CD4-positive, alpha-beta T cell treated with Interleukin-17A for 1 hour (primary cell): ENCODE data around the gene FAM83G.
"Not testable (repeated sequence)": the region's sequence is repeated elsewhere in the genome, so short reads cannot be mapped to it uniquely, and the experiment has no call there.

Experiments used
- DNase-seq: peaks from one replicate; pipeline ENCODE4 v3.0.0-alpha.2; 2020

The FAM83G gene

GRCh38 chr17:19023209-19023999, 18.8 kb upstream of the FAM83G start:
- DNase-seq: no peak

DNA sequence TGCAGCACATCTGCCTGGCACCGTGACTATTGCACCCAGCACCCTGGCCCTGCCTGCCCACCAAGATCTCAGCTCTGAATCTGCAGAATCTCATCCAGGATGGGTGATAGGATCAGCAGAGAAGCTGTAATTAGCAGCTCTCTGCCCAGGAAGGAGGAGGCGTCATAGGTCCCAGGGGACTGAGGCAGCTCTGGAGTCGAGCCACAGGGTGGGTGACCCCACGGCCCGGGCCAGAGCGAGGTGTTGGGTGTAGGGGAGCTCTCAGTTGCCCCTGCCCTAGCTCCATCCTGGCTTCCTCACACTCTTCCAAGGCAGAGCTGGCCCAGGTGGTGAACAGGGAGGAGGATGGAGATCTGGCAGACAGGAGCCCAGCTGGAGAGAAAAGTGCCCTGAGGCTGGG, 18.2 kb upstream of the FAM83G start:
- DNase-seq: no peak

GRCh38 chr17:19022128-19022527, 17.6 kb upstream of the FAM83G start:
- no peak for DNase-seq

GRCh38 chr17:19021622-19022083, 17.1 kb upstream of the FAM83G start:
- DNase-seq: peak; percentile 43

DNA sequence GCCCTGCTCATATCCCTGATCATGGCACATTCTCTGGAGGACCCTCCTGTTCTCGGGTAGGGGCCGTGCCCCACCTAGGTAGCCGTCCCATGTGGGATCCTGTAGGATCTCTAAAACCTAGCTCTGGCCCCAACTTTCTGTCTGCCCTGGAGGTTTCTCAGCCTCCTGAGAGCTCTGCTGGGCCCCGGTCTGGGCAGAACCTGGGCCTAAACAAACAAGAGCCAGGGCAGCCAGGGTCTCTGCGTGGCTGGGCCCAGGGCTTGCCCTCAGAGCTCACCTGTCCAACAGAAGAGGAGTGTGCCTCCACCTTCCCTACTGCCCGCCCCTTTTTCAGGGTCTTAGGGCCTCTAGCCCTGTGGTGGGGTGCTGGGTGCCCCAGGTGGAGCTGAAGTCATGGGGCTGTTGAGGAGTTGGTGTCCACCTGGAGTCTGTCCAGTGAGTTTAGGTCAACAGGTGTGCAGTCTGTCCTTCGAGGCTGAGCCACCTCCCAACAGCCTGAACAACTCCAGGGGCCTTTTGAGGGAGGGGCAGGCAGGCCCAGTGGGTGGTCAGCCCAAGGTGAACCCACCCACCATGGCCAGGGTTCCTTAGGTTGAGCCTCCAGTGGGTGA, 16.6 kb upstream of the FAM83G start:
- DNase-seq: not testable (repeated sequence)

DNA sequence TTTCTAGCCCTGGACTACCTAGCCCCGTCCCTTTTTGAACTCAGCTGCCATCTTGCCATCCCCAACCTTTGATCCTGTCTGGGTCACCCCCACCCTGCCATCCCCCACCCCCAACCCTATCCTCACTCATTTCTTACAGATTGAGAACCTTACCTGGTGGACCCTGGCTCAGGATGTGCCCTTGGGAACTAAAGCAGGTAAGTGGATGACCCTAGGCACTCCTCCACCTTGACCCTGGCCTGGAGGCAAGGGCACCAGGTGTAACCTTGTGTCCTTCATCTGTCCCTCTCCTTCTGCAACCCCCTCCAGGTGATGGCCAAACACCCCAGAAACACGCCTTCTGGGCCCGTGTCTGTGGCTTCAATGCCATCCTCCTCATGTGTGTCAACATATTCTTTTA, 15.5 kb upstream of the FAM83G start:
- DNase-seq: no peak

- no peak for DNase-seq
Observed at GRCh38 chr17:19019041-19019941, 14.7 kb upstream of the FAM83G start.

DNA sequence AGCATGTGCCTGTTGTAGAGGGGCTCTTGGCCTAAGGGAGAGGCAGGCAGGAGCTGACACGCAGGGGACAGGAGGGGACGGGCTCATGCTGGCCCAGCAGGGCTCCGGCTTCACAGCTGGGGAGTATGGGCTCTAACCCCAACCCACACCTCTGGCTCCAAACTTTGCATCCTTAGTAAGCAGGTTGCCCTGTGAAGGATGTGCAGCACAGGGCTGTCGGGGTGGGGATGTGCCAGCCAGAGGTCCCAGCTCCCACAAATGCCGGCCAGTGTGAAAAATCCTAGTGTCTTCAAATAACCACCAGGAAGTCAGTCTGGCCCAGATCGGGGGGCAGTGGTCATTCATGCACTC, 14.0 kb upstream of the FAM83G start:
- DNase-seq: no peak

DNA sequence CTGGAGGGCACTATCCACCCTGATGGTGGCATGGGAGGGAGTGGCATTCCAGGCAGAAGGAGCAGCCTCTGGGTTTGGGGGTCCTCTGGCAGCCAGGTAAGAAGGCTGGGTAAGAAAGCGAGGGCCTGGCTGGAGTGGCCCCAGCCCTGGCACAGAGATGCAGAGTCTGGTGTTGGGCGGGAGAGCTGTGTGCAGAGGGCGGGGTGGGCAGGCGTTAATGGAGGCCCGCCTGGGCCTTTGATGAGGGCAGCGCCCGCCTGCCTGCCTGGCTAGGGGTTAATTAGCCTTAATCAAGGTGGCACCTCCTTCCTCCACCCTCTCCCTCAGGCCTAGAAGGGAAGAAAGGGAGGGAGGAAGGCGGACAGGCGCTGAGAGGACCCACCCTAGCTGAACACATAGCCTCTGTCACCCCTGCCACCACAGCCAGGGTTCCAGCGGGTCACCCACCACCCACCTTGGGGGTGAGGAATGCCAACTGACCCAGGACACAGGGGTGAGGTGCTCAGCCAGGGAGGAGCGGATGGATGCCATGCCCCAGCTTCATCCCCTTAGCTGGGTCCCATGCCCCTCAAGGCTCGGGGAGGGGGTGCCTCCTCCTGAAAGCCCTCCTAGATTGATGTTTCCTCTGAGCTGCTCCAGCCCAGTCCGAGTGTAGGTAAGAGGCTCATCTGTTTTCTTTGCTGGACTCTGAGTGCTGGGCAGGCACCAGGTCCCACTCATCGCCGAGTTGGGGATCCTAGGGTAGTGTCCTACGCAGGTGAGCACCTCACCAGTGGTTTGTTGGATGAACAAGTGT, 13.4 kb upstream of the FAM83G start:
- DNase-seq: no peak

GRCh38 chr17:19017401-19017800, 12.8 kb upstream of the FAM83G start:
- DNase-seq: no peak

DNA sequence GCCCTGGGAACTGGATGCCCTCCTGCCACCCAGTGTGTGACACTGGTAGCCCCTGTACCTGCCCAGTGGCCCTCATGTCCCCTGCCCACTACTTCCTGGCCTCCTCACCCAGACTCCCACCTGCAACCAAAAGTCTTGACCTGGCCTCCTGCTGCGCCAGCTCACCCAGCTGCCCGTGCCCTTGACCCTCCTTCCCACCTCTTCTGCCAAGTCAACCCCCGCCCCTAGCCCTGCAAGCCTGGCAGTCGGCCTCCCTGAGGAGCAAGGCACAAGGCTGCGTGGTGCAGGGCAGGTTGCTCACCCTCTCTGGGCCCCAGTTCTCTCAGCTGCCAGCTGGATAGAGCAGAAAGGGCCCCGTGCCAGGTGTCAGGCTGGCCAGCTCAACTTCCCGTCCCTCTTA, 12.3 kb upstream of the FAM83G start:
- DNase-seq: no peak

DNA sequence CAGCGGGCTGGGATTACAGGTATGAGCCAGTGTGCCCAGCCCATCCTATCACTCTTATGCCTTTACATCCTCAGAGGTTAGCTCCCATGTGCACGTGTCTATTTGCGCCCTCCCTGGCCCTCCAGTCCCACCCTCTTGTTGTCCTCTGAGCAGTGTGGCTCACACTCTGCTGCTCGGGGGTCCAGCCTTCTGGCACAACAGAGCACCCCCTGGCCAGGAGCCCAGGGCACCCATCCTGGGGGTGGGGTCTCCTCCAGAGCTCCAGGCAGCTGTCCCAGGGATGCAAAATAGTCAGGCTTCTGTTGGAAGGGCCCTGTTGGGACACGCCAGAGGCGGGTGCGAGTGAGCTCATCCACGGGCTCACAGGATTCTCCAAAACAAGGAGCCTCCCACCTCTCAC, 11.7 kb upstream of the FAM83G start:
- no peak for DNase-seq

GRCh38 chr17:19015428-19015827, 10.9 kb upstream of the FAM83G start:
- DNase-seq: no peak

GRCh38 chr17:19014628-19015215, 10.2 kb upstream of the FAM83G start:
- DNase-seq: no peak

DNA sequence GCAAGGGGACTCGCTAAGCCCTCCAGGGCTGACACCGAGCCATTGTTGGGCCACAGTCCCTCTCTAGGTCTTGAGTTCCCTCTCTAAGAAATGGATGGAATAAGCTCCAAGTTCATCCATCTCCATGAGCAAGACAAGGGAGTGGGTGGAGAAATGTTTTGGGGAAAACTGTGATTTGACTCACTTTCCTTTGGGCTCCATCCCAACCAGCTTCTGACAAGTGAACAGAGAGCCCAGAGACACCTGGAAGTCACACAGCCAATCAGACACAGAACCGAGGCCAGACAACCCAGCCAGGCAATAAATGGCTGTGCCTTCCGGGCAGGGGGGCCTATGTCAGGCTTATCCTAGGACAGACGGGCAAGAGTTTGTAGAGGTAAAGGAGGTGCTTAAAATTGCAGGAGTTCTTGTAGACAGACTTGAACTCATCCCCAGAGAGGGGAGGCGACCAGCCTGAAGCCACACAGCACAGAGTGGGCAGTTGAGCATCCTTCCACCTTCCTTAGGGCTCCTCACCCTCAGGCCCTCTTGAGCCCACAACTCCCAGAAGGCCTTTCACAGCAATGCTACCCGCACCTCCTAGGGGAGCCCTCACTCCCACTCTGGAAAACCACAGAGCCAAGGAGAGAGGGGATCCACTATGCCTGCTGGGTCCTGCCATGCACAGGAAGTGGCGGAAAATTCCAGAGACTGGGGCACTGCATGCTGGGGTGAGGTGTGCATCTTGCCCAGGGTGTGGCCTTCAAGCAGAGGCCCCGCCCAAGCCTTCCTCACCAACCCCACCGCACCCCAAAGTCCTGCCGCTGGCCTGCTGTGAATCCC, 9.5 kb upstream of the FAM83G start:
- no peak for DNase-seq

GRCh38 chr17:19013226-19013625, 8.7 kb upstream of the FAM83G start:
- DNase-seq: no peak

- no peak for DNase-seq
Observed at GRCh38 chr17:19012171-19013080, 7.9 kb upstream of the FAM83G start.

- DNase-seq: no peak
Observed at GRCh38 chr17:19011581-19011980, 7.0 kb upstream of the FAM83G start.

- no peak for DNase-seq
Observed at GRCh38 chr17:19010729-19011505, 6.4 kb upstream of the FAM83G start.

- DNase-seq: no peak
Observed at GRCh38 chr17:19009970-19010369, 5.4 kb upstream of the FAM83G start.
